ENCODE results near the gene FARS2. TPM values are rescaled to one million over a fixed set of nuclear protein-coding genes. Genes with fewer than 3 reads are reported as not detected.

Gene FARS2
- total and polyA plus RNA-seq, 4 donors = 9.2 to 31.4 (median 19.4) TPM

DNA sequence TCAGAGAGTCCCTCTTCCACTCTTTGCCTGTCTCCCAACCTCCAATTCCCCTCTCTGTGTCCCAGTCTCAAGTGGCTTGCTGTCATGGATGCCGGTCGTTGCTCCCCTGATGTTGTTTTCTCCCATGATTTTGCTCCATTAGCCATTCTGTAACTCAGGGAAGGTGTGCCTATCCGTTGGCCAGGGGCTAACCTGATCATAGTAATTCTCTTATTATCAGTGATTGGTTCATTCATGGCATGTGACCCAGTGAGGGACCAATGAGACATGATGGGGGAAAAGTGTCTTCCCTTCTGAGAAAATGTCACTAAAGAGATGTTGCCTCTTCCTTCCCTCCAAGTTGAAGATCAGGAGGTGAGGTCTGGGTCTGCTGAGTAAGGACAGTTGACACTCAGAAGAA, 214.5 kb downstream of the FARS2 start:
- no peak overlapping the region for H3K27ac ChIP-seq (ENCODE audit: low read depth in 1 of 2, low read length in 1 of 2)
- no peaks in the 10 kb centered on the region for H3K36me3 ChIP-seq (ENCODE audit: control insufficient read depth in 4 of 4, insufficient read depth in 4 of 4, low read length in 4 of 4)
- ATAC-seq (ENCODE audit: insufficient read depth, low FRiP score) (no peak), DNase-seq (no peak)
- H3K27me3 ChIP-seq (ENCODE audit: control insufficient read depth in 3 of 3, insufficient read depth in 3 of 3, low read length in 2 of 3) = no peaks in the 10 kb centered on the region
- H3K4me3 ChIP-seq = no peak overlapping the region
- no peak overlapping the region for H3K9ac ChIP-seq (ENCODE audit: insufficient read depth in 1 of 2, low read length in 2 of 2)
- H3K9me3 ChIP-seq (ENCODE audit: control insufficient read depth in 4 of 4, insufficient read depth in 3 of 4, low read length in 3 of 4) = no peaks in the 10 kb centered on the region
- TF ChIP-seq CTCF (IDR thresholded peaks at IDR 0.05; ENCODE audit: control extremely low read depth, extremely low read depth) = no peak
- 96 to 98% methylated on average over 3 of the region's 3 CpGs for WGBS, 2 donors
- peaks cover 0 to 4% (median 2%) of the 10 kb centered on the region in 5 donors for H3K4me1 ChIP-seq (ENCODE audit: control insufficient read depth in 5 of 5, insufficient read depth in 5 of 5, low read length in 5 of 5)

GRCh38 chr6:5478380-5478779, 217.1 kb downstream of the FARS2 start:
- Histone ChIP-seq H3K36me3 (ENCODE audit: control insufficient read depth in 4 of 4, insufficient read depth in 4 of 4, low read length in 4 of 4) (no peaks in the 10 kb centered on the region), H3K27ac (ENCODE audit: low read depth in 1 of 2, low read length in 1 of 2) (no peak overlapping the region), H3K4me1 (ENCODE audit: control insufficient read depth in 5 of 5, insufficient read depth in 5 of 5, low read length in 5 of 5) (peaks cover 0 to 7% (median 2%) of the 10 kb centered on the region in 5 donors), H3K9me3 (ENCODE audit: control insufficient read depth in 4 of 4, insufficient read depth in 3 of 4, low read length in 3 of 4) (no peaks in the 10 kb centered on the region), H3K9ac (ENCODE audit: insufficient read depth in 1 of 2, low read length in 2 of 2) (no peak overlapping the region), H3K4me3 (no peak overlapping the region), H3K27me3 (ENCODE audit: control insufficient read depth in 3 of 3, insufficient read depth in 3 of 3, low read length in 2 of 3) (no peaks in the 10 kb centered on the region)
- WGBS, 2 donors = 94 to 95% methylated on average over 6 of the region's 6 CpGs
- ATAC-seq (ENCODE audit: insufficient read depth, low FRiP score) (no peak), DNase-seq (no peak)
- no peak for TF ChIP-seq CTCF (IDR thresholded peaks at IDR 0.05; ENCODE audit: control extremely low read depth, extremely low read depth)

GRCh38 chr6:5481033-5481432, 219.7 kb downstream of the FARS2 start:
- ATAC-seq (ENCODE audit: insufficient read depth, low FRiP score) (no peak), DNase-seq (peak in 1 of 3 donors; percentile 37)
- Histone ChIP-seq H3K9ac (ENCODE audit: insufficient read depth in 1 of 2, low read length in 2 of 2) (no peak overlapping the region), H3K27ac (ENCODE audit: low read depth in 1 of 2, low read length in 1 of 2) (no peak overlapping the region), H3K27me3 (ENCODE audit: control insufficient read depth in 3 of 3, insufficient read depth in 3 of 3, low read length in 2 of 3) (no peaks in the 10 kb centered on the region), H3K36me3 (ENCODE audit: control insufficient read depth in 4 of 4, insufficient read depth in 4 of 4, low read length in 4 of 4) (no peaks in the 10 kb centered on the region), H3K4me3 (no peak overlapping the region), H3K9me3 (ENCODE audit: control insufficient read depth in 4 of 4, insufficient read depth in 3 of 4, low read length in 3 of 4) (no peaks in the 10 kb centered on the region), H3K4me1 (ENCODE audit: control insufficient read depth in 5 of 5, insufficient read depth in 5 of 5, low read length in 5 of 5) (peaks cover 0 to 7% (median 2%) of the 10 kb centered on the region in 5 donors)
- 75 to 86% methylated on average over 8 of the region's 8 CpGs for WGBS, 2 donors
- no peak for TF ChIP-seq CTCF (IDR thresholded peaks at IDR 0.05; ENCODE audit: control extremely low read depth, extremely low read depth)

DNA sequence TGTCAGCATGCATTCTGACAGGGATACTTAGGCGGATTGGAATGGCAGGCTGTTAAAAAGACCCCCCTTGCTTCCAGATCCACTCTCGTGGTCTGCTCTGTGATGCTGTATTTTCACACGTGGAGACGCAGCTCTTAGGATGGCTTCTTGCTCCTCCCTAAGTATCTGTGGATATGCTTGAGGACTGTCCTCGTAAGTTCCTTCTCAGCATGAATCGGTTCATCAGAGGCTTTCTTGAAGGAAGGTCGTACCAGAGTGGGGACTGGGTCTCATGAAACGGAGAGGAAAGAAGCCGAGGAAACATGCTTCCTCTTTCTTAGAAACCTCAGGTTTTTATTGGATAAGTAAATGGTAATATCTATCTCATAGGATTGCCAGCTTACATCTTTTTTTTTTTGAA, 220.4 kb downstream of the FARS2 start:
- H3K4me1 ChIP-seq (ENCODE audit: control insufficient read depth in 5 of 5, insufficient read depth in 5 of 5, low read length in 5 of 5) = peaks cover 0 to 7% (median 2%) of the 10 kb centered on the region in 5 donors
- TF ChIP-seq CTCF (IDR thresholded peaks at IDR 0.05; ENCODE audit: control extremely low read depth, extremely low read depth) = no peak
- no peaks in the 10 kb centered on the region for H3K36me3 ChIP-seq (ENCODE audit: control insufficient read depth in 4 of 4, insufficient read depth in 4 of 4, low read length in 4 of 4)
- H3K9ac ChIP-seq (ENCODE audit: insufficient read depth in 1 of 2, low read length in 2 of 2) = no peak overlapping the region
- H3K27ac ChIP-seq (ENCODE audit: low read depth in 1 of 2, low read length in 1 of 2) = no peak overlapping the region
- H3K4me3 ChIP-seq = no peak overlapping the region
- ATAC-seq (ENCODE audit: insufficient read depth, low FRiP score) = no peak
- WGBS, 2 donors = 61 to 82% methylated on average over 9 of the region's 9 CpGs
- H3K27me3 ChIP-seq (ENCODE audit: control insufficient read depth in 3 of 3, insufficient read depth in 3 of 3, low read length in 2 of 3) = no peaks in the 10 kb centered on the region
- H3K9me3 ChIP-seq (ENCODE audit: control insufficient read depth in 4 of 4, insufficient read depth in 3 of 4, low read length in 3 of 4) = no peaks in the 10 kb centered on the region
- no peak for DNase-seq
